Spleen (tissue), 7 donors: Measurements from ENCODE around the gene HTR3D.

ENCODE experiments used
- POLR2A ChIP-seq, 3 donors: fragments of 450-650 bp; IDR thresholded peaks; one replicate each; pipeline ENCODE4 v1.5.1; 2017; ENCODE audit warnings: antibody characterized with exemption in 3 of 3, mild to moderate bottlenecking in 1 of 3
- POLR2AphosphoS5 ChIP-seq, 3 donors: sonication (generic); formaldehyde crosslinking; IDR thresholded peaks; one replicate each; pipeline ENCODE4 v1.5.1; 2017; ENCODE audit warnings: antibody characterized with exemption in 3 of 3
- TF ChIP-seq, protein P1 (sequence below), 11 experiments: fragments of 200-600 bp in 7 of 11; fragments of 450-650 bp in 4 of 11; sonication (generic) in 4 of 11; IDR thresholded peaks in 8 of 11; conservative IDR thresholded peaks in 3 of 11; 1 replicate in 7 of 11; 2 replicates in 4 of 11; pipeline versions ENCODE4 v1.4.0 to v1.8.0; 2016 to 2021; ENCODE audit warnings: antibody characterized with exemption in 11 of 11, inconsistent platforms in 4 of 11, mild to moderate bottlenecking in 1 of 11
- donor health status: DM: no; HTN: no; CAD: no; lungs with moderate emphysema.
- donor health status: DM: no; HTN: no; CAD: no.
- donor health status: DM: no; HTN: no; CAD: no.

DNA sequence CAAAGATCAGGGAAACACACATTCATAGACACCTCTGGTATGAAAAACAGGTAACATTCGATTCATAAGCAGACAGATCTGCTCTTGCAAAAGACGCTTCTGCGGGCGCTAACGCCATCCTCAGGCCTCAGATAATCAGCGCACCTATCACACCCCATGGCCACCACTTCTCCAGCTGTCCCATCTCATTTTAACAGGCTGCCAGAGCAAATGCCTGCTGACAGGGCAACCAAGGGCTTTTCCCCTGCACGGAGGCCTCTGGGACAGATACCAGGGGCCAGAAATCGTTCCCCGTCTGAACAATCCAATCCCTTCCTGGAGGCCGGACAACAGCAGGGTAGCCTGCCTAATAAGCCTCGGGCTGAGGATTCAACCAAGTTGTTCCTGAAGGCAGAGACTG, 29.1 kb upstream of the HTR3D start:
- TF ChIP-seq, protein P1, sequence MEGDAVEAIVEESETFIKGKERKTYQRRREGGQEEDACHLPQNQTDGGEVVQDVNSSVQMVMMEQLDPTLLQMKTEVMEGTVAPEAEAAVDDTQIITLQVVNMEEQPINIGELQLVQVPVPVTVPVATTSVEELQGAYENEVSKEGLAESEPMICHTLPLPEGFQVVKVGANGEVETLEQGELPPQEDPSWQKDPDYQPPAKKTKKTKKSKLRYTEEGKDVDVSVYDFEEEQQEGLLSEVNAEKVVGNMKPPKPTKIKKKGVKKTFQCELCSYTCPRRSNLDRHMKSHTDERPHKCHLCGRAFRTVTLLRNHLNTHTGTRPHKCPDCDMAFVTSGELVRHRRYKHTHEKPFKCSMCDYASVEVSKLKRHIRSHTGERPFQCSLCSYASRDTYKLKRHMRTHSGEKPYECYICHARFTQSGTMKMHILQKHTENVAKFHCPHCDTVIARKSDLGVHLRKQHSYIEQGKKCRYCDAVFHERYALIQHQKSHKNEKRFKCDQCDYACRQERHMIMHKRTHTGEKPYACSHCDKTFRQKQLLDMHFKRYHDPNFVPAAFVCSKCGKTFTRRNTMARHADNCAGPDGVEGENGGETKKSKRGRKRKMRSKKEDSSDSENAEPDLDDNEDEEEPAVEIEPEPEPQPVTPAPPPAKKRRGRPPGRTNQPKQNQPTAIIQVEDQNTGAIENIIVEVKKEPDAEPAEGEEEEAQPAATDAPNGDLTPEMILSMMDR (IDR thresholded peaks at IDR 0.05 in 8 of 11, conservative IDR thresholded peaks at IDR 0.05 in 3 of 11): no peak
- no peak for TF ChIP-seq POLR2AphosphoS5 (IDR thresholded peaks at IDR 0.05)
- TF ChIP-seq POLR2A (IDR thresholded peaks at IDR 0.05): no peak
